Prostate gland (tissue), 2 donors: ENCODE data around the gene ETNPPL. TPM values are rescaled to one million over a fixed set of nuclear protein-coding genes. Genes with fewer than 3 reads are reported as not detected.

Experiments
- DNase-seq: peaks from one replicate; pipeline ENCODE4 v3.0.0-alpha.2; 2019; ENCODE audit warnings: low spot score
- H3K27ac ChIP-seq, 2 donors: fragments of 200-600 bp; sonication (generic); 2 replicates each; pipeline ENCODE4 v1.5.1; 2017 to 2019
- H3K27me3 ChIP-seq: fragments of 200-600 bp; sonication (generic); replicated peaks from 2 replicates; pipeline ENCODE4 v1.5.1; 2019; ENCODE audit not compliant: insufficient read depth
- H3K36me3 ChIP-seq, 2 donors: fragments of 200-600 bp; sonication (generic); 1 replicate in 1 of 2; 2 replicates in 1 of 2; pipeline versions ENCODE4 v1.5.1 to v1.8.1; 2017 to 2019
- H3K4me1 ChIP-seq: fragments of 200-600 bp; sonication (generic); replicated peaks from 2 replicates; pipeline ENCODE4 v1.5.1; 2019
- H3K4me3 ChIP-seq, 2 donors: fragments of 200-600 bp; sonication (generic); 2 replicates each; pipeline ENCODE4 v1.5.1; 2017 to 2019
- H3K9me3 ChIP-seq: fragments of 200-600 bp; sonication (generic); 2 replicates; pipeline ENCODE4 v1.5.1; 2017
- POLR2A ChIP-seq: fragments of 450-650 bp; IDR thresholded peaks from one replicate; pipeline ENCODE4 v1.6.1; 2016; ENCODE audit warnings: antibody characterized with exemption, mild to moderate bottlenecking
- POLR2AphosphoS5 ChIP-seq: sonication (generic); formaldehyde crosslinking; IDR thresholded peaks from one replicate; pipeline ENCODE4 v1.6.1; 2017; ENCODE audit warnings: antibody characterized with exemption
- WGBS: methylation state at CpG from one replicate; pipeline ENCODE4 v1.1.5; 2018; 5-methylcytosine and 5-hydroxymethylcytosine counted together
- intact Hi-C: fragments of 100-400 bp; cut with DNase I; formaldehyde crosslinking; loops from one replicate; pipeline ENCODE4 v1.14.2; 2022
- total RNA-seq, 2 donors: library from RNA; depleted of rRNA; stranded (reverse); fragments of >200 nt; gene quantifications; one replicate each; pipeline ENCODE4 v1.1.0, GENCODE V29; 2016
- TF ChIP-seq, protein P1 (sequence below), 4 experiments: fragments of 200-600 bp in 2 of 4; fragments of 450-650 bp in 2 of 4; sonication (generic) in 2 of 4; IDR thresholded peaks; 1 replicate in 3 of 4; 2 replicates in 1 of 4; pipeline ENCODE4 v1.5.1; 2016 to 2019; ENCODE audit warnings: antibody characterized with exemption in 4 of 4, mild to moderate bottlenecking in 2 of 4, moderate library complexity in 2 of 4

Gene ETNPPL
- total RNA-seq, 2 donors from 2014 or later, result 1.1 TPM; not detected in 1

DNA sequence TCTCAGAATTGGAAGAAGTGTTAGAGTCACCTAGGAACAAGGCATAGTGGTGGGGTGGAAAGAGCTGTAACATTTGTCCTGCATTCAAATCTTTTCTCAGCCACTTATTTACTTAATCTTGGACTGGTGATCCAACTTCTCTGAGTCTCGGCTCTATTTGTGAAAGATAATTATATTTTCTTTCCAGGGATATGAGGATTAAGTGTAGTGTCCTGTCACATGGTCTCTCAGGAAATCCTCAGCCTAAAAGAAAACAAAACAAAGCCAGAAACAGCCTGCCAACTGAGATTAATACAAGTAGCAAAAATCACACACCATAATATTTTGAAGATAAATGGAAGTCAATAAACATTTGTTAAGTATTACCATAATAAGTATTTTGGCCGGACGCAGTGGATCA lies 33.3 kb upstream of the ETNPPL start:
- no peaks in the 10 kb centered on the region for H3K9me3 ChIP-seq
- TF ChIP-seq POLR2AphosphoS5 (no peak), POLR2A (no peak)
- TF ChIP-seq, protein P1, sequence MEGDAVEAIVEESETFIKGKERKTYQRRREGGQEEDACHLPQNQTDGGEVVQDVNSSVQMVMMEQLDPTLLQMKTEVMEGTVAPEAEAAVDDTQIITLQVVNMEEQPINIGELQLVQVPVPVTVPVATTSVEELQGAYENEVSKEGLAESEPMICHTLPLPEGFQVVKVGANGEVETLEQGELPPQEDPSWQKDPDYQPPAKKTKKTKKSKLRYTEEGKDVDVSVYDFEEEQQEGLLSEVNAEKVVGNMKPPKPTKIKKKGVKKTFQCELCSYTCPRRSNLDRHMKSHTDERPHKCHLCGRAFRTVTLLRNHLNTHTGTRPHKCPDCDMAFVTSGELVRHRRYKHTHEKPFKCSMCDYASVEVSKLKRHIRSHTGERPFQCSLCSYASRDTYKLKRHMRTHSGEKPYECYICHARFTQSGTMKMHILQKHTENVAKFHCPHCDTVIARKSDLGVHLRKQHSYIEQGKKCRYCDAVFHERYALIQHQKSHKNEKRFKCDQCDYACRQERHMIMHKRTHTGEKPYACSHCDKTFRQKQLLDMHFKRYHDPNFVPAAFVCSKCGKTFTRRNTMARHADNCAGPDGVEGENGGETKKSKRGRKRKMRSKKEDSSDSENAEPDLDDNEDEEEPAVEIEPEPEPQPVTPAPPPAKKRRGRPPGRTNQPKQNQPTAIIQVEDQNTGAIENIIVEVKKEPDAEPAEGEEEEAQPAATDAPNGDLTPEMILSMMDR (IDR thresholded peaks at IDR 0.05), result no peak
- no peaks in the 10 kb centered on the region for H3K4me1 ChIP-seq
- DNase-seq, result no peak
- no peak overlapping the region for H3K27ac ChIP-seq
- intact Hi-C loops, result no loop called here
- H3K27me3 ChIP-seq, result no peaks in the 10 kb centered on the region
- 46% methylated on average over 3 of the region's 3 CpGs for WGBS
- H3K36me3 ChIP-seq, result no peaks in the 10 kb centered on the region
- H3K4me3 ChIP-seq, result no peak overlapping the region

DNA sequence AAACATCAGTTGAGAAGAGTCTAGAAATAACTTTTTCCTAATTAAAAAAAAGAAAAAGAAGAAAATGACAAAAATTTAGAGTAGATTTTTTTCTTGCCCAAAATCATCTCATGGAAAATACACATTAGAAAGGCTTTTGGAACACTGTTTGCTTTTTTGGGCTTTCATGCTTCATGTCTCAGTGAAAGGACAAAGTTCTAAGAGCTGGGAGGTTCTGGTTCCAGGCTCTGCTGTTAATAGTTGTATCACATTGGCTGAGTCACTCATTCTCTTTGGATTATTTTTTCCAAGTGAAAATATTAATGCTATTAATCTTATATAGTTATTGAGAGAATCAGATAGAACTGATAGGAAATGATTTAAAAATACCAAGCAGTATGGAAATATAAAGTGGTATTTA lies 32.9 kb upstream of the ETNPPL start:
- intact Hi-C loops, result no loop called here
- TF ChIP-seq POLR2AphosphoS5 (no peak), POLR2A (no peak)
- TF ChIP-seq, protein P1 (IDR thresholded peaks at IDR 0.05), result no peak
- Histone ChIP-seq H3K36me3 (no peaks in the 10 kb centered on the region), H3K27ac (no peak overlapping the region), H3K9me3 (no peaks in the 10 kb centered on the region), H3K27me3 (no peaks in the 10 kb centered on the region), H3K4me3 (no peak overlapping the region), H3K4me1 (no peaks in the 10 kb centered on the region)
- no peak for DNase-seq

DNA sequence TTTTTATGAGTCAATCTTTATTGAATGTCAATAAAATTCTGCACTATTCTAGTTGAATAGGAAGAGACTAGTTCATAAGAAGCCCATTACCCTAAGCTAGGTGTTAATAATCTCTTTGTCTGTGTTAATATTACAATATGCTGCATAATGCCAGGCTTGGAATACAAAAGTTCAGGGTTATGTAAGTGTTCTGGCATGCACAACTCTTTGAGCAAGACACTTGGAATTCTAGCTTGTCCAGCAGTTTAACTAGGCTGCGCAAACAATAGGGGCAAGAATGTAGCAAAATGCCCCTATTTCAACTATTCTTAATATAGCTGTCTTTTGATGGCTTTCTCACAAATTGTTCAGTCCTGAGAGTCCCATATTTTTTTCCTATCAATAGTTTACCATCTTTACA lies 31.3 kb upstream of the ETNPPL start:
- intact Hi-C loops, result no loop called here
- Histone ChIP-seq H3K9me3 (no peaks in the 10 kb centered on the region), H3K27ac (no peak overlapping the region), H3K36me3 (no peaks in the 10 kb centered on the region), H3K4me3 (no peak overlapping the region), H3K27me3 (no peaks in the 10 kb centered on the region), H3K4me1 (no peaks in the 10 kb centered on the region)
- no peak for DNase-seq
- TF ChIP-seq POLR2A, result no peak
- TF ChIP-seq, protein P1 (IDR thresholded peaks at IDR 0.05), result no peak
- no peak for TF ChIP-seq POLR2AphosphoS5
- WGBS, result 26% methylated on average over 1 of the region's 1 CpG

DNA sequence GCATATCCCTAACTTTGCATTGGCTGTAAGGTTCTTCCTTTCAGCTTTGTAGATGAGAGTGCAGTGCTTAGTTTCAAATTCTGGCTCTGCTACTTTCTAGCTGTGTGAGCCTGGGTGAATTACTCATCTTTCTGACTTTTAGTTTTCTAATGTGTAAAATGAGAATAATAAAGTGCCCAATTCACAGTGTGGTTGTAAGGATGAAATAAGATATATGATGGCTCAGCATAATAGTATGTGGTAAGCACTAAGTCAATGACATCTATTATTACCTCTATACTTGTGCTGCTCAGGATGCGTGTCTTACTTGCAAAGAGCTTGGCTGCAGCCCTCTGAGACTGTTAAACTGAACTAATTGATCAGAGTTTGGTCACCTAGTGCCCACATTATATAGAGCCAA lies 30.6 kb upstream of the ETNPPL start:
- TF ChIP-seq POLR2AphosphoS5 (no peak), POLR2A (no peak)
- TF ChIP-seq, protein P1 (IDR thresholded peaks at IDR 0.05), result no peak
- no peaks in the 10 kb centered on the region for H3K9me3 ChIP-seq
- no peaks in the 10 kb centered on the region for H3K4me1 ChIP-seq
- intact Hi-C loops, result no loop called here
- H3K27ac ChIP-seq, result no peak overlapping the region
- WGBS, result 96% methylated on average over 1 of the region's 1 CpG
- H3K4me3 ChIP-seq, result no peak overlapping the region
- no peak for DNase-seq
- no peaks in the 10 kb centered on the region for H3K36me3 ChIP-seq
- H3K27me3 ChIP-seq, result no peaks in the 10 kb centered on the region

DNA sequence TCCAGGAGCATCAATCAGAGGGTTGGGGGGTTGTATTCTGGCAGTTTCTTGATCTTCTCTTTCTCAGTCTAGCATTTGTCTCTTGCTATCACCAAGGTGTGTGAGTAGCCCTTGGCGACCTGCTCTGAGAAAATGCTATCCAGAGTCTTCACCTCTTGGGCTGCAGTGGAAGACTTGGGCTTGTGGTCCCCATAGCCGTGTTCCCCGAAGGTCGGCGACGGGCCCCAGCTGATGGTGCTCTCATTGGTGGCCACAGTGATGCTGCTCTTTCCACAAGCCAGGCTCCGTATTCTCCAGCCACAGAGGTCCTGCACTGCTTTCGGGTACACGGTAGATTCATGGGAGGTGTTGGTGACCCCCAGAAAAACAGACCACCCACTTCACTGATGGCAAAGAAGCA lies 25.9 kb upstream of the ETNPPL start:
- intact Hi-C loops, result no loop called here
- H3K9me3 ChIP-seq, result no peaks in the 10 kb centered on the region
- H3K4me3 ChIP-seq, result no peak overlapping the region
- no peaks in the 10 kb centered on the region for H3K27me3 ChIP-seq
- WGBS, result 96% methylated on average over 9 of the region's 9 CpGs
- no peaks in the 10 kb centered on the region for H3K36me3 ChIP-seq
- no peak overlapping the region for H3K27ac ChIP-seq
- no peaks in the 10 kb centered on the region for H3K4me1 ChIP-seq
- no peak for TF ChIP-seq POLR2A
- TF ChIP-seq POLR2AphosphoS5, result no peak
- TF ChIP-seq, protein P1 (IDR thresholded peaks at IDR 0.05), result no peak
- DNase-seq, result no peak
